Panc1 (cell line): ENCODE results near the gene ERLEC1. TPM values are rescaled to one million over a fixed set of nuclear protein-coding genes. Genes with fewer than 3 reads are reported as not detected.
"Not testable (repeated sequence)": the region's sequence is repeated elsewhere in the genome, so short reads cannot be mapped to it uniquely, and the experiment has no call there.

Source experiments
- ATAC-seq: fragments of 200-7000 bp; cut with Tn5 transposase; 2 replicates; pipeline ENCODE4 v1.9.1; 2020; ENCODE audit warnings: mild to moderate bottlenecking, moderate library complexity
- BruUV-seq: library from RNA; stranded (reverse); fragments of 400-500 nt; replicated peaks from 2 replicates; lab custom pipeline; 2021; lab: Mats Ljungman, UMichigan
- CTCF ChIA-PET: fragments of 300-600 bp; sonication (Branson Sonifier 250); formaldehyde crosslinking; loops from one replicate; lab custom pipeline; 2022; ENCODE audit warnings: antibody characterized with exemption; lab: Charles Lee
- POLR2A ChIA-PET: fragments of 300-600 bp; sonication (Branson Sonifier 250); formaldehyde crosslinking; loops from one replicate; lab custom pipeline; 2022; ENCODE audit warnings: antibody characterized with exemption; lab: Charles Lee
- DNase-seq: peaks from one replicate; pipeline ENCODE4 v3.0.0-alpha.2; 2010; ENCODE audit warnings: low read depth, low spot score
- H3K27ac ChIP-seq: 2 replicates; pipeline ENCODE4 v1.5.1; 2011; ENCODE audit warnings: mild to moderate bottlenecking, low read length, inconsistent platforms
- H3K27me3 ChIP-seq: fragments of 200-500 bp; sonication (Bioruptor generic); 2 replicates; pipeline ENCODE4 v1.6.0; 2014; ENCODE audit warnings: low read length, inconsistent platforms; ENCODE audit not compliant: control insufficient read depth, insufficient read depth
- H3K36me3 ChIP-seq: fragments of 200-500 bp; sonication (Bioruptor generic); 2 replicates; pipeline ENCODE4 v1.5.1; 2014; ENCODE audit warnings: inconsistent platforms, mild to moderate bottlenecking, low read length, moderate library complexity; ENCODE audit not compliant: control insufficient read depth, insufficient read depth
- H3K4me1 ChIP-seq: 2 replicates; pipeline ENCODE4 v1.5.1; 2011; ENCODE audit warnings: inconsistent platforms, mild to moderate bottlenecking, low read length, moderate library complexity; ENCODE audit not compliant: control insufficient read depth, insufficient read depth
- H3K4me3 ChIP-seq, 2 experiments: 2 replicates each; pipeline ENCODE4 v1.5.1; 2011 to 2012; ENCODE audit warnings: low read depth in 2 of 2, low read length in 2 of 2, mild to moderate bottlenecking in 2 of 2, inconsistent platforms in 1 of 2, moderate library complexity in 1 of 2
- H3K9me3 ChIP-seq: fragments of 200-500 bp; sonication (Bioruptor generic); 2 replicates; pipeline ENCODE4 v1.5.1; 2014; ENCODE audit warnings: low read depth, mild to moderate bottlenecking, inconsistent platforms, low read length, moderate library complexity; ENCODE audit not compliant: control insufficient read depth, insufficient read depth
- CTCF ChIP-seq: fragments of 450-650 bp; IDR thresholded peaks from 2 replicates; pipeline ENCODE4 v1.5.1; 2017; ENCODE audit warnings: mild to moderate bottlenecking
- POLR2AphosphoS5 ChIP-seq: IDR thresholded peaks from 2 replicates; pipeline ENCODE4 v1.6.1; 2012; ENCODE audit warnings: mild to moderate bottlenecking, low read depth, low read length, moderate library complexity
- REST ChIP-seq, 2 experiments: IDR thresholded peaks; 2 replicates each; pipeline ENCODE4 v1.6.1; 2011 to 2012; ENCODE audit warnings: low read depth in 2 of 2, control low read depth in 1 of 2, low read length in 1 of 2, mild to moderate bottlenecking in 1 of 2, moderate library complexity in 1 of 2; ENCODE audit not compliant: insufficient read depth in 1 of 2
- SIN3A ChIP-seq: IDR thresholded peaks from 2 replicates; pipeline ENCODE4 v1.6.1; 2012; ENCODE audit warnings: low read depth, mild to moderate bottlenecking, low read length, moderate library complexity, borderline replicate concordance; ENCODE audit not compliant: insufficient read depth
- TCF7L2 ChIP-seq: IDR thresholded peaks from 2 replicates; pipeline ENCODE4 v1.6.1; 2011; ENCODE audit warnings: mild to moderate bottlenecking, low read depth, low read length, inconsistent platforms
- in situ Hi-C: cut with HindIII; loops from 2 replicates; pipeline ENCODE4 v1.10.0; 2016; ENCODE audit warnings: low sequenced_read_pairs, low pct_unique_long_range_greater_than_20kb
- intact Hi-C: fragments of 100-400 bp; cut with micrococcal nuclease; formaldehyde crosslinking; loops from one replicate; pipeline ENCODE4 v1.10.0; 2022; ENCODE audit not compliant: unreplicated experiment
- total RNA-seq: library from RNA; stranded (reverse); gene quantifications from one replicate; pipeline ENCODE4 v1.2.1, GENCODE V29; 2021; ENCODE audit not compliant: unreplicated experiment

The ERLEC1 gene
- total RNA-seq, 1 experiment from 2014 or later = 43.9 TPM

- Histone ChIP-seq H3K4me3 (no peak overlapping the region), H3K9me3 (no peaks in the 10 kb centered on the region), H3K27me3 (no peaks in the 10 kb centered on the region), H3K4me1 (no peaks in the 10 kb centered on the region), H3K36me3 (no peaks in the 10 kb centered on the region), H3K27ac (no peak overlapping the region)
- CTCF ChIA-PET = no interaction called here
- ATAC-seq (no peak), DNase-seq (no peak)
- POLR2A ChIA-PET = no interaction called here
- BruUV-seq = no TSS peak
- TF ChIP-seq SIN3A (no peak), POLR2AphosphoS5 (no peak), TCF7L2 (no peak), REST (IDR thresholded peaks at IDR 0.05; ENCODE audit: insufficient read depth in 1 of 2, low read depth in 2 of 2, low read length in 1 of 2) (no peak), CTCF (no peak)
- intact Hi-C loops = no loop called here
- in situ Hi-C loops = no loop called here
Observed at GRCh38 chr2:53840580-53840979, 53.7 kb downstream of the ERLEC1 start.

- ATAC-seq, H3K36me3 ChIP-seq, H3K9me3 ChIP-seq, H3K27me3 ChIP-seq, H3K27ac ChIP-seq, BruUV-seq, in situ Hi-C loops, intact Hi-C loops, DNase-seq, H3K4me3 ChIP-seq, H3K4me1 ChIP-seq, CTCF ChIA-PET: not testable (repeated sequence)
- POLR2A ChIA-PET = interaction anchor here (0.6 kb wide), 2 partner anchors 275 to 293 kb away, joined by 3 to 4 read pairs; no protein-coding TSS in a partner anchor
Observed at GRCh38 chr2:53841651-53842050, 54.8 kb downstream of the ERLEC1 start.

GRCh38 chr2:53842891-53843290, 56.0 kb downstream of the ERLEC1 start:
- Histone ChIP-seq H3K27ac (no peak overlapping the region), H3K9me3 (no peaks in the 10 kb centered on the region), H3K36me3 (no peaks in the 10 kb centered on the region), H3K4me1 (no peaks in the 10 kb centered on the region), H3K27me3 (no peaks in the 10 kb centered on the region), H3K4me3 (no peak overlapping the region)
- intact Hi-C loops (no loop called here), in situ Hi-C loops (no loop called here)
- BruUV-seq = no TSS peak
- ChIA-PET CTCF (no interaction called here), POLR2A (no interaction called here)
- ATAC-seq = no peak
- TF ChIP-seq REST (IDR thresholded peaks at IDR 0.05; ENCODE audit: insufficient read depth in 1 of 2, low read depth in 2 of 2, low read length in 1 of 2) (no peak), CTCF (no peak), POLR2AphosphoS5 (no peak)
- no peak for DNase-seq
